Thoracic aorta (tissue), 2 donors: ENCODE data around the gene KLK4. TPM values are rescaled to one million over a fixed set of nuclear protein-coding genes. Genes with fewer than 3 reads are reported as not detected.

Experiments used
- ATAC-seq: fragments of 150-250 bp; one replicate; pipeline ENCODE4 v1.8.0; 2017; ENCODE audit warnings: low read depth; ENCODE audit not compliant: insufficient number of reproducible peaks, low FRiP score
- DNase-seq: peaks from one replicate; pipeline ENCODE4 v3.0.0-alpha.2; 2020; ENCODE audit warnings: low spot score
- H3K27ac ChIP-seq, 2 donors: fragments of 200-600 bp; sonication (generic); 1 replicate in 1 of 2; 2 replicates in 1 of 2; pipeline ENCODE4 v1.5.1; 2016; ENCODE audit warnings: mild to moderate bottlenecking in 2 of 2, moderate library complexity in 2 of 2
- H3K27me3 ChIP-seq: fragments of 200-600 bp; sonication (generic); replicated peaks from 2 replicates; pipeline ENCODE4 v1.6.0; 2016; ENCODE audit warnings: mild to moderate bottlenecking; ENCODE audit not compliant: insufficient read depth
- H3K36me3 ChIP-seq: fragments of 200-600 bp; sonication (generic); one replicate; pipeline ENCODE4 v1.5.1; 2016
- H3K4me1 ChIP-seq, 2 donors: fragments of 200-600 bp; sonication (generic); 1 replicate in 1 of 2; 2 replicates in 1 of 2; pipeline versions ENCODE4 v1.5.1 to v1.6.0; 2016; ENCODE audit warnings: low read depth in 2 of 2, mild to moderate bottlenecking in 1 of 2; ENCODE audit not compliant: control insufficient read depth in 1 of 2
- H3K4me3 ChIP-seq: fragments of 200-600 bp; sonication (generic); 2 replicates; pipeline ENCODE4 v1.5.1; 2016; ENCODE audit warnings: mild to moderate bottlenecking
- H3K9me3 ChIP-seq: fragments of 200-600 bp; sonication (generic); 2 replicates; pipeline ENCODE4 v1.5.1; 2016
- CTCF ChIP-seq: fragments of 200-600 bp; sonication (generic); IDR thresholded peaks from one replicate; pipeline ENCODE4 v1.5.1; 2019; ENCODE audit warnings: antibody characterized with exemption
- total RNA-seq, 2 donors: library from RNA; depleted of rRNA; stranded (reverse); fragments of >200 nt; gene quantifications; one replicate each; pipeline versions ENCODE4 v1.1.0 to v1.2.3, GENCODE V29; 2016

KLK4 gene
- total RNA-seq, 2 donors from 2014 or later = not detected

- TF ChIP-seq CTCF = no peak
- H3K4me1 ChIP-seq = no peaks in the 10 kb centered on the region
- DNase-seq (no peak), ATAC-seq (no peak)
- no peak overlapping the region for H3K4me3 ChIP-seq
- H3K27ac ChIP-seq = no peak overlapping the region
- H3K9me3 ChIP-seq = no peaks in the 10 kb centered on the region
- H3K36me3 ChIP-seq = no peaks in the 10 kb centered on the region
- H3K27me3 ChIP-seq = no peaks in the 10 kb centered on the region
These were observed 35.9 kb upstream of the KLK4 start for GRCh38 chr19:50947123-50947522.

GRCh38 chr19:50944795-50945194 lies 33.6 kb upstream of the KLK4 start:
- H3K27ac ChIP-seq = no peak overlapping the region
- ATAC-seq (no peak), DNase-seq (no peak)
- no peaks in the 10 kb centered on the region for H3K27me3 ChIP-seq
- no peak overlapping the region for H3K4me3 ChIP-seq
- TF ChIP-seq CTCF = no peak
- H3K9me3 ChIP-seq = no peaks in the 10 kb centered on the region
- no peaks in the 10 kb centered on the region for H3K4me1 ChIP-seq
- no peaks in the 10 kb centered on the region for H3K36me3 ChIP-seq

GRCh38 chr19:50943074-50943828 lies 32.1 kb upstream of the KLK4 start:
- ATAC-seq (no peak), DNase-seq (no peak)
- TF ChIP-seq CTCF = no peak
- H3K4me3 ChIP-seq = no peak overlapping the region
- H3K4me1 ChIP-seq = no peaks in the 10 kb centered on the region
- H3K27me3 ChIP-seq = no peaks in the 10 kb centered on the region
- H3K27ac ChIP-seq = no peak overlapping the region
- no peaks in the 10 kb centered on the region for H3K9me3 ChIP-seq
- no peaks in the 10 kb centered on the region for H3K36me3 ChIP-seq

- ATAC-seq (no peak), DNase-seq (no peak)
- Histone ChIP-seq H3K27me3 (no peaks in the 10 kb centered on the region), H3K4me3 (no peak overlapping the region), H3K9me3 (no peaks in the 10 kb centered on the region), H3K4me1 (no peaks in the 10 kb centered on the region), H3K36me3 (no peaks in the 10 kb centered on the region), H3K27ac (no peak overlapping the region)
- no peak for TF ChIP-seq CTCF
These were observed 28.4 kb upstream of the KLK4 start for GRCh38 chr19:50939596-50939995.

- no peaks in the 10 kb centered on the region for H3K4me1 ChIP-seq
- H3K36me3 ChIP-seq = no peaks in the 10 kb centered on the region
- no peak overlapping the region for H3K4me3 ChIP-seq
- no peaks in the 10 kb centered on the region for H3K27me3 ChIP-seq
- no peak overlapping the region for H3K27ac ChIP-seq
- DNase-seq (no peak), ATAC-seq (no peak)
- no peaks in the 10 kb centered on the region for H3K9me3 ChIP-seq
- TF ChIP-seq CTCF = no peak
These were observed 22.4 kb upstream of the KLK4 start for GRCh38 chr19:50933640-50934039.
